IMR-90 (cell line): ENCODE measurements around the gene MAP2. TPM values are rescaled to one million over a fixed set of nuclear protein-coding genes. Genes with fewer than 3 reads are reported as not detected.

ENCODE experiments used
- ATAC-seq: fragments of 200-7000 bp; cut with Tn5 transposase; 2 replicates; pipeline ENCODE4 v1.9.1; 2020; ENCODE audit warnings: low read depth, mild to moderate bottlenecking, moderate library complexity
- BruUV-seq: library from RNA; stranded (reverse); fragments of 400-500 nt; replicated peaks from 2 replicates; lab custom pipeline; 2021; lab: Mats Ljungman, UMichigan
- CTCF ChIA-PET: fragments of 300-600 bp; formaldehyde crosslinking; extraction: SDS; loops from one replicate; lab custom pipeline; 2021; ENCODE audit warnings: antibody characterized with exemption; lab: Yijun Ruan, JAX
- POLR2A ChIA-PET: fragments of 300-600 bp; sonication (Branson Sonifier 250); formaldehyde crosslinking; loops from one replicate; lab custom pipeline; 2022; ENCODE audit warnings: antibody characterized with exemption; ENCODE audit not compliant: unreplicated experiment; lab: Charles Lee
- DNase-seq: peaks from one replicate; pipeline ENCODE4 v3.0.0; 2013
- H2AFZ ChIP-seq: replicated peaks from 2 replicates; pipeline ENCODE3; 2013; ENCODE audit warnings: low read length, mild to moderate bottlenecking; ENCODE audit not compliant: poor library complexity
- H2AK5ac ChIP-seq: 2 replicates; pipeline ENCODE4 v1.6.1; 2013; ENCODE audit warnings: low read depth, low read length, inconsistent platforms
- H2AK9ac ChIP-seq: replicated peaks from 2 replicates; pipeline ENCODE3; 2013; ENCODE audit warnings: mild to moderate bottlenecking, low read depth, low read length, moderate library complexity; ENCODE audit not compliant: poor library complexity
- H2BK120ac ChIP-seq: 2 replicates; pipeline ENCODE4 v1.6.1; 2013; ENCODE audit warnings: low read depth, low read length, inconsistent platforms
- H2BK15ac ChIP-seq: 3 replicates; pipeline ENCODE4 v1.6.1; 2013; ENCODE audit warnings: low read depth, low read length, inconsistent platforms
- H2BK20ac ChIP-seq: 2 replicates; pipeline ENCODE4 v1.6.1; 2013; ENCODE audit warnings: low read depth, mild to moderate bottlenecking, inconsistent platforms, low read length, moderate library complexity
- H2BK5ac ChIP-seq: 2 replicates; pipeline ENCODE4 v1.6.1; 2013; ENCODE audit warnings: mild to moderate bottlenecking, low read depth, low read length, inconsistent platforms; ENCODE audit not compliant: poor library complexity, severe bottlenecking
- H3K14ac ChIP-seq: replicated peaks from 2 replicates; pipeline ENCODE4 v1.6.1; 2013; ENCODE audit warnings: low read depth, low read length, inconsistent platforms
- H3K18ac ChIP-seq: 2 replicates; pipeline ENCODE4 v1.6.1; 2013; ENCODE audit warnings: low read depth, low read length, control low read depth
- H3K23ac ChIP-seq: 2 replicates; pipeline ENCODE4 v1.6.1; 2013; ENCODE audit warnings: low read depth, low read length, inconsistent platforms
- H3K27ac ChIP-seq: 2 replicates; pipeline ENCODE4 v1.5.1; 2013; ENCODE audit warnings: mild to moderate bottlenecking, control low read depth, low read length; ENCODE audit not compliant: insufficient read depth
- H3K27me3 ChIP-seq: 2 replicates; pipeline ENCODE4 v1.6.1; 2013; ENCODE audit warnings: low read length; ENCODE audit not compliant: control insufficient read depth, insufficient read depth
- H3K36me3 ChIP-seq: 2 replicates; pipeline ENCODE4 v1.6.1; 2013; ENCODE audit warnings: low read length, mixed read lengths; ENCODE audit not compliant: control insufficient read depth, insufficient read depth
- H3K4ac ChIP-seq: 2 replicates; pipeline ENCODE4 v1.6.1; 2013; ENCODE audit warnings: low read depth, low read length, inconsistent platforms
- H3K4me1 ChIP-seq: 2 replicates; pipeline ENCODE4 v1.6.1; 2013; ENCODE audit warnings: low read length, mixed read lengths; ENCODE audit not compliant: control insufficient read depth, insufficient read depth
- H3K4me2 ChIP-seq: 2 replicates; pipeline ENCODE4 v1.6.1; 2013; ENCODE audit warnings: low read depth, mild to moderate bottlenecking, control low read depth, low read length, moderate library complexity
- H3K4me3 ChIP-seq: 2 replicates; pipeline ENCODE4 v1.5.1; 2013; ENCODE audit warnings: low read depth, mild to moderate bottlenecking, control low read depth, low read length, moderate library complexity; ENCODE audit not compliant: insufficient read depth
- H3K56ac ChIP-seq: 2 replicates; pipeline ENCODE4 v1.6.1; 2013; ENCODE audit warnings: low read length, inconsistent platforms; ENCODE audit not compliant: insufficient read depth; ENCODE audit errors: extremely low read depth
- H3K79me1 ChIP-seq, 2 experiments: 2 replicates each; pipeline ENCODE4 v1.6.1; 2013; ENCODE audit warnings: low read length in 2 of 2, inconsistent platforms in 1 of 2, low read depth in 1 of 2
- H3K9ac ChIP-seq: 2 replicates; pipeline ENCODE4 v1.6.1; 2013; ENCODE audit warnings: low read depth, low read length, control low read depth
- H3K9me1 ChIP-seq: 2 replicates; pipeline ENCODE4 v1.6.1; 2013; ENCODE audit warnings: low read length, inconsistent platforms; ENCODE audit not compliant: insufficient read depth
- H3K9me3 ChIP-seq: 2 replicates; pipeline ENCODE4 v1.6.1; 2013; ENCODE audit warnings: low read length; ENCODE audit not compliant: control insufficient read depth, insufficient read depth
- H4K20me1 ChIP-seq: 2 replicates; pipeline ENCODE4 v1.6.1; 2013; ENCODE audit warnings: low read length, inconsistent platforms; ENCODE audit not compliant: insufficient read depth
- H4K5ac ChIP-seq: 2 replicates; pipeline ENCODE4 v1.6.1; 2013; ENCODE audit warnings: mild to moderate bottlenecking, low read depth, low read length, control low read depth
- H4K8ac ChIP-seq, 2 experiments: 2 replicates each; pipeline ENCODE4 v1.6.1; 2013; ENCODE audit warnings: low read depth in 2 of 2, low read length in 2 of 2, control low read depth in 1 of 2, inconsistent platforms in 1 of 2
- H4K91ac ChIP-seq: 2 replicates; pipeline ENCODE4 v1.6.1; 2013; ENCODE audit warnings: low read depth, low read length, inconsistent platforms; ENCODE audit not compliant: insufficient read depth
- BHLHE40 ChIP-seq: fragments of 150-350 bp; IDR thresholded peaks from 2 replicates; pipeline ENCODE4 v1.6.1; 2016; ENCODE audit warnings: mild to moderate bottlenecking, low read depth, low read length
- CEBPB ChIP-seq: IDR thresholded peaks from 2 replicates; pipeline ENCODE4 v1.6.1; 2012; ENCODE audit warnings: low read depth, low read length, improper control_type of control experiment
- CHD1 ChIP-seq: IDR thresholded peaks from 2 replicates; pipeline ENCODE4 v1.6.1; 2012; ENCODE audit warnings: low read depth, low read length, improper control_type of control experiment
- ELK1 ChIP-seq: fragments of 150-350 bp; IDR thresholded peaks from 2 replicates; pipeline ENCODE4 v1.6.1; 2016; ENCODE audit warnings: low read depth, mild to moderate bottlenecking, low read length, moderate library complexity, borderline replicate concordance
- FOS ChIP-seq: fragments of 150-350 bp; IDR thresholded peaks from 2 replicates; pipeline ENCODE4 v1.6.1; 2016; ENCODE audit warnings: low read depth, low read length
- MAFK ChIP-seq: IDR thresholded peaks from 2 replicates; pipeline ENCODE4 v1.6.1; 2012; ENCODE audit warnings: low read depth, low read length, improper control_type of control experiment
- MAZ ChIP-seq: IDR thresholded peaks from 2 replicates; pipeline ENCODE4 v1.6.1; 2012; ENCODE audit warnings: low read depth, mild to moderate bottlenecking, low read length, improper control_type of control experiment, moderate library complexity, borderline replicate concordance
- MXI1 ChIP-seq: IDR thresholded peaks from 2 replicates; pipeline ENCODE4 v1.6.1; 2012; ENCODE audit warnings: low read depth, mild to moderate bottlenecking, low read length, moderate library complexity, borderline replicate concordance
- NFE2L2 ChIP-seq: fragments of 150-350 bp; IDR thresholded peaks from 2 replicates; pipeline ENCODE4 v1.6.1; 2016; ENCODE audit warnings: low read depth, mild to moderate bottlenecking, low read length
- POLR2A ChIP-seq: IDR thresholded peaks from 2 replicates; pipeline ENCODE4 v1.6.1; 2012; ENCODE audit warnings: mild to moderate bottlenecking, low read depth, low read length
- RAD21 ChIP-seq: IDR thresholded peaks from 2 replicates; pipeline ENCODE4 v1.6.1; 2012; ENCODE audit warnings: low read length, improper control_type of control experiment
- RCOR1 ChIP-seq: IDR thresholded peaks from 2 replicates; pipeline ENCODE4 v1.6.1; 2012; ENCODE audit warnings: mild to moderate bottlenecking, low read length, improper control_type of control experiment; ENCODE audit not compliant: insufficient replicate concordance
- RFX5 ChIP-seq: IDR thresholded peaks from 2 replicates; pipeline ENCODE4 v1.8.0; 2012; ENCODE audit warnings: low read depth, mild to moderate bottlenecking, low read length, moderate library complexity
- SMC3 ChIP-seq: fragments of 150-350 bp; IDR thresholded peaks from 2 replicates; pipeline ENCODE4 v1.6.1; 2016; ENCODE audit warnings: low read depth, mild to moderate bottlenecking, antibody characterized with exemption, low read length, moderate library complexity
- USF2 ChIP-seq: fragments of 150-350 bp; IDR thresholded peaks from 2 replicates; pipeline ENCODE4 v1.6.1; 2017; ENCODE audit warnings: mild to moderate bottlenecking, antibody characterized with exemption, low read length, low read depth
- WGBS, 2 experiments: methylation state at CpG; one replicate each; pipeline versions ENCODE4 v1.1.5 to v1.1.7; 2013; ENCODE audit warnings: missing lambda C conversion rate in 2 of 2; ENCODE audit not compliant: insufficient read length in 1 of 2; ENCODE audit errors: extremely low coverage in 2 of 2; 5-methylcytosine and 5-hydroxymethylcytosine counted together
- dilution Hi-C: fragments of 300-500 bp; cut with HindIII; formaldehyde crosslinking; loops from one replicate; pipeline ENCODE4 v1.14.3; 2018; ENCODE audit warnings: low sequenced_read_pairs; ENCODE audit not compliant: unreplicated experiment
- in situ Hi-C: fragments of 300-500 bp; cut with MboI; formaldehyde crosslinking; loops from 3 replicates; pipeline ENCODE4 v1.14.3; 2019; ENCODE audit warnings: low sequenced_read_pairs, inconsistent platforms, mixed read lengths
- intact Hi-C: fragments of 100-400 bp; cut with micrococcal nuclease; formaldehyde crosslinking; loops from 2 replicates; pipeline ENCODE4 v1.10.0; 2022
- polyA plus RNA-seq, 3 experiments: library from polyadenylated mRNA; depleted of rRNA; stranded (reverse); fragments of >200 nt; gene quantifications; 2 replicates each; pipeline ENCODE4 v1.2.3, GENCODE V29; 2012; ENCODE audit warnings: low replicate concordance in 1 of 3
- total RNA-seq: library from RNA; depleted of rRNA; stranded (reverse); fragments of >200 nt; gene quantifications from 2 replicates; pipeline ENCODE4 v1.2.3, GENCODE V29; 2012
- TF ChIP-seq, protein P1 (sequence below): conservative IDR thresholded peaks from 2 replicates; pipeline ENCODE4 v1.5.1; 2012; ENCODE audit warnings: mild to moderate bottlenecking, low read depth, low read length, improper control_type of control experiment

Gene MAP2
- total and polyA plus RNA-seq, 2 of the 4 experiments (the other 2 are of a cell fraction) = 0.29 to 0.36 TPM

DNA sequence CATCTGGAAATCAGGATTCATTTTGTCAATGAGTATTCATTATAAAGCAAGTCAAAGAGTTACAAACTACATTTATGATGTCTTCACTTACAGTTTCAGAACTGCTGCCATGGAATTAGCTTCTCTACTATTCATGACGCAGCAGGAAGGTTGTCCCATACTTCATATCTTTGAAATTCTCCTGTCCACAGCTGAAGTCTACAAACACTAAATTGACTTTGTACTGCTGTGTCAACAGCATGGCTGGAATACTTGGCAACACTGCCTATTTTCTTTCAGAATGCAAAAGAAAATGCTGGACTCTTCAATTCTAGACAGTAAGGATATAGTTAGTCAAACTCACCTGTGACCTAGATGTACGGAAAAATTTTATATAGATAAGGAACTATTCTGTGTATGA, 303.2 kb downstream of the MAP2 start:
- H4K20me1 ChIP-seq = no peaks in the 10 kb centered on the region
- H3K79me1 ChIP-seq = no peaks in the 10 kb centered on the region
- no peaks in the 10 kb centered on the region for H3K4me1 ChIP-seq
- H4K91ac ChIP-seq = no peak overlapping the region
- H3K18ac ChIP-seq = no peak overlapping the region
- H2AFZ ChIP-seq = no peak overlapping the region
- no peak overlapping the region for H3K4me2 ChIP-seq
- CTCF ChIA-PET = no interaction called here
- POLR2A ChIA-PET = no interaction called here
- H3K14ac ChIP-seq = no peak overlapping the region
- no peak for DNase-seq
- peaks cover 5% of the 10 kb centered on the region for H3K9me3 ChIP-seq
- no peak overlapping the region for H3K27ac ChIP-seq
- H2BK20ac ChIP-seq = no peak overlapping the region
- ATAC-seq = no peak
- no peak overlapping the region for H3K4me3 ChIP-seq
- H3K9me1 ChIP-seq = no peaks in the 10 kb centered on the region
- H2BK120ac ChIP-seq = no peak overlapping the region
- H4K8ac ChIP-seq = no peak overlapping the region
- no peak overlapping the region for H4K5ac ChIP-seq
- H2BK15ac ChIP-seq = no peak overlapping the region
- H3K9ac ChIP-seq = no peak overlapping the region
- TF ChIP-seq MAFK (no peak), CEBPB (no peak), BHLHE40 (no peak), RFX5 (no peak), FOS (no peak), ELK1 (no peak), MXI1 (no peak), POLR2A (no peak), NFE2L2 (no peak), SMC3 (no peak), CHD1 (no peak), MAZ (no peak), RAD21 (no peak), USF2 (no peak), RCOR1 (no peak)
- TF ChIP-seq, protein P1, sequence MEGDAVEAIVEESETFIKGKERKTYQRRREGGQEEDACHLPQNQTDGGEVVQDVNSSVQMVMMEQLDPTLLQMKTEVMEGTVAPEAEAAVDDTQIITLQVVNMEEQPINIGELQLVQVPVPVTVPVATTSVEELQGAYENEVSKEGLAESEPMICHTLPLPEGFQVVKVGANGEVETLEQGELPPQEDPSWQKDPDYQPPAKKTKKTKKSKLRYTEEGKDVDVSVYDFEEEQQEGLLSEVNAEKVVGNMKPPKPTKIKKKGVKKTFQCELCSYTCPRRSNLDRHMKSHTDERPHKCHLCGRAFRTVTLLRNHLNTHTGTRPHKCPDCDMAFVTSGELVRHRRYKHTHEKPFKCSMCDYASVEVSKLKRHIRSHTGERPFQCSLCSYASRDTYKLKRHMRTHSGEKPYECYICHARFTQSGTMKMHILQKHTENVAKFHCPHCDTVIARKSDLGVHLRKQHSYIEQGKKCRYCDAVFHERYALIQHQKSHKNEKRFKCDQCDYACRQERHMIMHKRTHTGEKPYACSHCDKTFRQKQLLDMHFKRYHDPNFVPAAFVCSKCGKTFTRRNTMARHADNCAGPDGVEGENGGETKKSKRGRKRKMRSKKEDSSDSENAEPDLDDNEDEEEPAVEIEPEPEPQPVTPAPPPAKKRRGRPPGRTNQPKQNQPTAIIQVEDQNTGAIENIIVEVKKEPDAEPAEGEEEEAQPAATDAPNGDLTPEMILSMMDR = no peak
- no TSS peak for BruUV-seq
- H2AK9ac ChIP-seq = no peak overlapping the region
- no peak overlapping the region for H3K4ac ChIP-seq
- no peaks in the 10 kb centered on the region for H3K27me3 ChIP-seq
- H3K36me3 ChIP-seq = no peaks in the 10 kb centered on the region
- WGBS, 2 experiments = 60% methylated on average over 1 of the region's 2 CpGs; no CpG with 5 or more reads in 1 of the 2 experiments
- in situ Hi-C loops = no loop called here
- intact Hi-C loops = no loop called here
- H2AK5ac ChIP-seq = no peak overlapping the region
- H3K23ac ChIP-seq = no peak overlapping the region
- no peak overlapping the region for H2BK5ac ChIP-seq
- dilution Hi-C loops = no loop called here
- H3K56ac ChIP-seq = no peak overlapping the region
